Spleen (tissue), 7 donors: ENCODE data around the gene HSPBP1.

Experiments
- CTCF ChIP-seq, 11 experiments: fragments of 200-600 bp in 7 of 11; fragments of 450-650 bp in 4 of 11; sonication (generic) in 4 of 11; IDR thresholded peaks in 8 of 11; conservative IDR thresholded peaks in 3 of 11; 1 replicate in 7 of 11; 2 replicates in 4 of 11; pipeline versions ENCODE4 v1.4.0 to v1.8.0; 2016 to 2021; ENCODE audit warnings: antibody characterized with exemption in 11 of 11, inconsistent platforms in 4 of 11, mild to moderate bottlenecking in 1 of 11
- POLR2A ChIP-seq, 3 donors: fragments of 450-650 bp; IDR thresholded peaks; one replicate each; pipeline ENCODE4 v1.5.1; 2017; ENCODE audit warnings: antibody characterized with exemption in 3 of 3, mild to moderate bottlenecking in 1 of 3
- POLR2AphosphoS5 ChIP-seq, 3 donors: sonication (generic); formaldehyde crosslinking; IDR thresholded peaks; one replicate each; pipeline ENCODE4 v1.5.1; 2017; ENCODE audit warnings: antibody characterized with exemption in 3 of 3
- donor health status: DM: no; HTN: no; CAD: no; lungs with moderate emphysema.
- donor health status: DM: no; HTN: no; CAD: no.
- donor health status: DM: no; HTN: no; CAD: no.

GRCh38 chr19:55314396-55314795 lies 34.5 kb upstream of the HSPBP1 start:
- TF ChIP-seq CTCF (IDR thresholded peaks at IDR 0.05 in 8 of 11, conservative IDR thresholded peaks at IDR 0.05 in 3 of 11) (no peak), POLR2A (IDR thresholded peaks at IDR 0.05) (no peak), POLR2AphosphoS5 (IDR thresholded peaks at IDR 0.05) (no peak)
